GM18951 (cell line): Measurements from ENCODE around the gene COQ7.

Experiments
- POLR2A ChIP-seq: IDR thresholded peaks from 4 replicates; pipeline ENCODE4 v1.6.1; 2011; ENCODE audit warnings: mild to moderate bottlenecking; ENCODE audit not compliant: insufficient read length, insufficient read depth; ENCODE audit errors: extremely low read depth
- in situ Hi-C: fragments of 300-500 bp; cut with MboI; formaldehyde crosslinking; loops from one replicate; pipeline ENCODE4 v1.12.0; 2022; ENCODE audit warnings: low sequenced_read_pairs, mixed read lengths, inconsistent platforms; ENCODE audit not compliant: unreplicated experiment

Gene COQ7

GRCh38 chr16:19090916-19091315 lies 23.5 kb downstream of the COQ7 start:
- TF ChIP-seq POLR2A = no peak
- in situ Hi-C loops = no loop called here

- no peak for TF ChIP-seq POLR2A
- in situ Hi-C loops = no loop called here
These were observed 25.4 kb downstream of the COQ7 start for GRCh38 chr16:19092653-19093410.

- in situ Hi-C loops = no loop called here
- no peak for TF ChIP-seq POLR2A
These were observed 26.5 kb downstream of the COQ7 start for GRCh38 chr16:19093631-19094541.

- no peak for TF ChIP-seq POLR2A
- in situ Hi-C loops = no loop called here
These were observed 27.3 kb downstream of the COQ7 start for GRCh38 chr16:19094542-19095365.

- TF ChIP-seq POLR2A = no peak
- in situ Hi-C loops = no loop called here
These were observed 28.2 kb downstream of the COQ7 start for GRCh38 chr16:19095654-19096053.

- in situ Hi-C loops = no loop called here
- no peak for TF ChIP-seq POLR2A
These were observed 30.8 kb downstream of the COQ7 start for GRCh38 chr16:19098173-19098572.

GRCh38 chr16:19102187-19102872 lies 34.9 kb downstream of the COQ7 start:
- in situ Hi-C loops = no loop called here
- TF ChIP-seq POLR2A = no peak

GRCh38 chr16:19104607-19105006 lies 37.2 kb downstream of the COQ7 start:
- in situ Hi-C loops = no loop called here
- no peak for TF ChIP-seq POLR2A

GRCh38 chr16:19105131-19105530 lies 37.7 kb downstream of the COQ7 start:
- in situ Hi-C loops = no loop called here
- TF ChIP-seq POLR2A = no peak

- in situ Hi-C loops = no loop called here
- no peak for TF ChIP-seq POLR2A
These were observed 38.6 kb downstream of the COQ7 start for GRCh38 chr16:19105891-19106624.

- TF ChIP-seq POLR2A = no peak
- in situ Hi-C loops = no loop called here
These were observed 39.2 kb downstream of the COQ7 start for GRCh38 chr16:19106625-19107020.
